Middle frontal gyrus (tissue), 1 donor: Measurements from ENCODE around the gene BBS9.
"Not testable (repeated sequence)": the region's sequence is repeated elsewhere in the genome, so short reads cannot be mapped to it uniquely, and the experiment has no call there.

Experiments
- DNase-seq: peaks from one replicate; pipeline ENCODE4 v3.0.0-alpha.2; 2015; ENCODE audit warnings: low spot score; ENCODE audit errors: extremely low spot score

BBS9 gene

GRCh38 chr7:33195264-33195663, 65.9 kb downstream of the BBS9 start:
- no peak for DNase-seq

- no peak for DNase-seq
Measured at GRCh38 chr7:33196221-33196620, 66.9 kb downstream of the BBS9 start.

- no peak for DNase-seq
Measured at GRCh38 chr7:33200282-33200681, 70.9 kb downstream of the BBS9 start.

- DNase-seq: no peak
Measured at GRCh38 chr7:33201821-33202220, 72.5 kb downstream of the BBS9 start.

- no peak for DNase-seq
Measured at GRCh38 chr7:33210958-33211357, 81.6 kb downstream of the BBS9 start.

- DNase-seq: no peak
Measured at GRCh38 chr7:33212144-33212543, 82.8 kb downstream of the BBS9 start.

- no peak for DNase-seq
Measured at GRCh38 chr7:33215992-33216391, 86.6 kb downstream of the BBS9 start.

GRCh38 chr7:33217595-33217994, 88.2 kb downstream of the BBS9 start:
- DNase-seq: no peak

- DNase-seq: not testable (repeated sequence)
Measured at GRCh38 chr7:33218841-33219535, 89.6 kb downstream of the BBS9 start.

GRCh38 chr7:33220231-33220630, 90.9 kb downstream of the BBS9 start:
- DNase-seq: no peak

GRCh38 chr7:33221390-33221789, 92.0 kb downstream of the BBS9 start:
- no peak for DNase-seq

GRCh38 chr7:33232632-33233145, 103.3 kb downstream of the BBS9 start:
- DNase-seq: no peak

- DNase-seq: no peak
Measured at GRCh38 chr7:33233659-33234058, 104.3 kb downstream of the BBS9 start.

- no peak for DNase-seq
Measured at GRCh38 chr7:33237036-33237435, 107.7 kb downstream of the BBS9 start.

- DNase-seq: peak; percentile 30
Measured at GRCh38 chr7:33243319-33243881, 114.0 kb downstream of the BBS9 start.

GRCh38 chr7:33248671-33249070, 119.3 kb downstream of the BBS9 start:
- DNase-seq: no peak

- no peak for DNase-seq
Measured at GRCh38 chr7:33250421-33250871, 121.1 kb downstream of the BBS9 start.

GRCh38 chr7:33251301-33251700, 121.9 kb downstream of the BBS9 start:
- DNase-seq: no peak

GRCh38 chr7:33258491-33258951, 129.2 kb downstream of the BBS9 start:
- no peak for DNase-seq

GRCh38 chr7:33261585-33261984, 132.2 kb downstream of the BBS9 start:
- DNase-seq: no peak

GRCh38 chr7:33262476-33262875, 133.1 kb downstream of the BBS9 start:
- DNase-seq: no peak

GRCh38 chr7:33271839-33272371, 142.5 kb downstream of the BBS9 start:
- DNase-seq: not testable (repeated sequence)

GRCh38 chr7:33273356-33273755, 144.0 kb downstream of the BBS9 start:
- no peak for DNase-seq
